GM19099 (cell line): ENCODE measurements around the gene FEN1.
A peak's percentile ranks its signal among the peaks of the same experiment; 100 is the strongest.

Experiments
- POLR2A ChIP-seq: IDR thresholded peaks from 3 replicates; pipeline ENCODE4 v1.6.1; 2011; ENCODE audit warnings: low read depth; ENCODE audit not compliant: insufficient read length; ENCODE audit errors: extremely low read depth

Gene FEN1

GRCh38 chr11:61752925-61753521 is 39.7 kb upstream of the FEN1 start:
- no peak for TF ChIP-seq POLR2A

GRCh38 chr11:61753672-61754071 is 39.0 kb upstream of the FEN1 start:
- TF ChIP-seq POLR2A = no peak

GRCh38 chr11:61754534-61755482 is 37.9 kb upstream of the FEN1 start:
- no peak for TF ChIP-seq POLR2A

- TF ChIP-seq POLR2A = no peak
Observed at GRCh38 chr11:61756147-61756451, 36.6 kb upstream of the FEN1 start.

- peak; percentile 56 for TF ChIP-seq POLR2A
Observed at GRCh38 chr11:61756452-61757212, 36.1 kb upstream of the FEN1 start.

GRCh38 chr11:61757213-61757862 is 35.4 kb upstream of the FEN1 start:
- TF ChIP-seq POLR2A = no peak

- no peak for TF ChIP-seq POLR2A
Observed at GRCh38 chr11:61760946-61761345, 31.8 kb upstream of the FEN1 start.

- no peak for TF ChIP-seq POLR2A
Observed at GRCh38 chr11:61761440-61762222, 31.1 kb upstream of the FEN1 start.

GRCh38 chr11:61762223-61762615 is 30.5 kb upstream of the FEN1 start:
- no peak for TF ChIP-seq POLR2A

GRCh38 chr11:61762798-61763197 is 29.9 kb upstream of the FEN1 start:
- no peak for TF ChIP-seq POLR2A

GRCh38 chr11:61763930-61764605 is 28.6 kb upstream of the FEN1 start:
- no peak for TF ChIP-seq POLR2A

GRCh38 chr11:61764606-61765260 is 28.0 kb upstream of the FEN1 start:
- TF ChIP-seq POLR2A = no peak

- no peak for TF ChIP-seq POLR2A
Observed at GRCh38 chr11:61765550-61766253, 27.0 kb upstream of the FEN1 start.
